Psoas muscle (tissue), 8 donors: Measurements from ENCODE around the gene GET4. TPM values are rescaled to one million over a fixed set of nuclear protein-coding genes. Genes with fewer than 3 reads are reported as not detected.

Source experiments
- ATAC-seq, 4 donors: fragments of 200-7000 bp; cut with Tn5 transposase; one replicate each; pipeline ENCODE4 v1.9.1; 2020; ENCODE audit warnings: moderate library complexity in 3 of 4, mild to moderate bottlenecking in 2 of 4
- DNase-seq, 2 donors: peaks; one replicate each; pipeline ENCODE4 v3.0.0-alpha.2; 2020
- H3K27ac ChIP-seq: fragments of 200-600 bp; one replicate; pipeline ENCODE4 v1.8.0; 2022
- H3K27me3 ChIP-seq, 3 donors: fragments of 200-600 bp in 1 of 3; one replicate each; pipeline versions ENCODE4 v1.6.1 to v1.8.0; 2013 to 2022; ENCODE audit warnings: low read length in 2 of 3, mild to moderate bottlenecking in 2 of 3, moderate library complexity in 1 of 3; ENCODE audit not compliant: insufficient read depth in 3 of 3
- H3K36me3 ChIP-seq, 2 donors: fragments of 200-600 bp in 1 of 2; one replicate each; pipeline versions ENCODE4 v1.6.1 to v1.8.0; 2013 to 2022; ENCODE audit warnings: low read depth in 1 of 2, mild to moderate bottlenecking in 1 of 2, moderate library complexity in 1 of 2; ENCODE audit not compliant: insufficient read depth in 1 of 2
- H3K4me1 ChIP-seq: fragments of 200-600 bp; one replicate; pipeline ENCODE4 v1.8.0; 2022
- H3K4me3 ChIP-seq: fragments of 200-600 bp; one replicate; pipeline ENCODE4 v1.8.0; 2022; ENCODE audit warnings: mild to moderate bottlenecking
- H3K9me3 ChIP-seq: fragments of 200-600 bp; one replicate; pipeline ENCODE4 v1.8.0; 2022
- CTCF ChIP-seq: fragments of 200-600 bp; IDR thresholded peaks from one replicate; pipeline ENCODE4 v1.8.0; 2022; ENCODE audit warnings: antibody characterized with exemption
- WGBS, 3 donors: extraction: QIAGEN DNeasy Blood & Tissue Kit; methylation state at CpG; one replicate each; pipeline versions ENCODE4 v1.1.6 to v1.1.7; 2013; 5-methylcytosine and 5-hydroxymethylcytosine counted together
- intact Hi-C, 2 donors: fragments of 100-400 bp; cut with DNase I; formaldehyde crosslinking; loops; one replicate each; pipeline versions ENCODE4 v1.11.0 to v1.14.2; 2022
- polyA plus RNA-seq, 3 donors: library from polyadenylated mRNA; stranded (reverse); fragments of 200-250 nt; gene quantifications; one replicate each; pipeline ENCODE4 v1.2.3, GENCODE V29; 2013
- total RNA-seq, 4 donors: library from RNA; stranded (reverse); fragmentation: NEBNext Ultra II Directional in 2 of 4; extraction: Animal tissue kit (Norgen Biotek cat#: 25700) in 2 of 4; gene quantifications; one replicate each; pipeline versions ENCODE4 v1.2.1 to v1.2.4, GENCODE V29; 2021 to 2023
- donor health status: healthy with polysubstance abuse.
- donor health status: DM: no; HTN: no; CAD: no; lungs with moderate emphysema.
- donor health status: Bipolar disorder and iron deficiency.
- donor health status: healthy.
- donor health status: DM: yes; HTN: yes; CAD: no.
- donor health status: DM: no; HTN: no; CAD: no.
- donor health status: DM: no; HTN: no; CAD: no.
- donor health status: DM: yes; HTN: yes; CAD: no.

The GET4 gene
- total and polyA plus RNA-seq, 7 donors: 27.3 to 51.1 (median 36.8) TPM

GRCh38 chr7:859359-860030 is 16.9 kb upstream of the GET4 start:
- Histone ChIP-seq H3K27me3 (no peaks in the 10 kb centered on the region), H3K36me3 (peaks cover 5 to 98% of the 10 kb centered on the region in 2 donors), H3K27ac (no peak overlapping the region), H3K4me1 (no peaks in the 10 kb centered on the region), H3K9me3 (no peaks in the 10 kb centered on the region), H3K4me3 (no peak overlapping the region)
- no peak for DNase-seq
- no peak for TF ChIP-seq CTCF
- 73 to 78% (median 77%) methylated on average over 16 of the region's 16 CpGs for WGBS, 3 donors
- intact Hi-C loops: no loop called here
- no peak for ATAC-seq

- no peak for DNase-seq
- Histone ChIP-seq H3K36me3 (peaks cover 5 to 98% of the 10 kb centered on the region in 2 donors), H3K4me1 (no peaks in the 10 kb centered on the region), H3K27ac (no peak overlapping the region), H3K4me3 (no peak overlapping the region), H3K9me3 (no peaks in the 10 kb centered on the region), H3K27me3 (no peaks in the 10 kb centered on the region)
- intact Hi-C loops: no loop called here
- 87 to 97% (median 93%) methylated on average over 21 of the region's 21 CpGs for WGBS, 3 donors
- no peak for TF ChIP-seq CTCF
- no peak for ATAC-seq
Measured at GRCh38 chr7:860149-860548, 16.2 kb upstream of the GET4 start.

GRCh38 chr7:861222-861621 is 15.1 kb upstream of the GET4 start:
- intact Hi-C loops: no loop called here
- 87 to 91% (median 89%) methylated on average over 9 of the region's 9 CpGs for WGBS, 3 donors
- no peak for DNase-seq
- no peak overlapping the region for H3K4me3 ChIP-seq
- H3K9me3 ChIP-seq: no peaks in the 10 kb centered on the region
- H3K4me1 ChIP-seq: no peaks in the 10 kb centered on the region
- no peak overlapping the region for H3K27ac ChIP-seq
- H3K27me3 ChIP-seq: no peaks in the 10 kb centered on the region
- H3K36me3 ChIP-seq: peaks cover 5 to 98% of the 10 kb centered on the region in 2 donors
- no peak for TF ChIP-seq CTCF
- no peak for ATAC-seq

- TF ChIP-seq CTCF: no peak
- H3K9me3 ChIP-seq: no peaks in the 10 kb centered on the region
- H3K27me3 ChIP-seq: no peaks in the 10 kb centered on the region
- no peak for ATAC-seq
- H3K4me3 ChIP-seq: no peak overlapping the region
- WGBS, 3 donors: 66 to 75% (median 74%) methylated on average over 6 of the region's 6 CpGs
- intact Hi-C loops: no loop called here
- no peak for DNase-seq
- H3K36me3 ChIP-seq: peaks cover 5 to 94% of the 10 kb centered on the region in 2 donors
- no peak overlapping the region for H3K27ac ChIP-seq
- H3K4me1 ChIP-seq: peaks cover 5% of the 10 kb centered on the region
Measured at GRCh38 chr7:862157-862556, 14.2 kb upstream of the GET4 start.

GRCh38 chr7:863106-863505 is 13.2 kb upstream of the GET4 start:
- Histone ChIP-seq H3K4me1 (peaks cover 15% of the 10 kb centered on the region), H3K4me3 (no peak overlapping the region), H3K27me3 (no peaks in the 10 kb centered on the region), H3K27ac (no peak overlapping the region), H3K9me3 (no peaks in the 10 kb centered on the region), H3K36me3 (peaks cover 5 to 94% of the 10 kb centered on the region in 2 donors)
- TF ChIP-seq CTCF: no peak
- intact Hi-C loops: no loop called here
- WGBS, 3 donors: 88 to 96% (median 94%) methylated on average over 15 to 16 of the region's 16 CpGs
- ATAC-seq: no peak
- DNase-seq: no peak
